ENCODE measurements around the gene UNC5C. TPM values are rescaled to one million over a fixed set of nuclear protein-coding genes. Genes with fewer than 3 reads are reported as not detected.

UNC5C gene
- total RNA-seq, 1 experiment from 2014 or later, result 1.0 TPM

DNA sequence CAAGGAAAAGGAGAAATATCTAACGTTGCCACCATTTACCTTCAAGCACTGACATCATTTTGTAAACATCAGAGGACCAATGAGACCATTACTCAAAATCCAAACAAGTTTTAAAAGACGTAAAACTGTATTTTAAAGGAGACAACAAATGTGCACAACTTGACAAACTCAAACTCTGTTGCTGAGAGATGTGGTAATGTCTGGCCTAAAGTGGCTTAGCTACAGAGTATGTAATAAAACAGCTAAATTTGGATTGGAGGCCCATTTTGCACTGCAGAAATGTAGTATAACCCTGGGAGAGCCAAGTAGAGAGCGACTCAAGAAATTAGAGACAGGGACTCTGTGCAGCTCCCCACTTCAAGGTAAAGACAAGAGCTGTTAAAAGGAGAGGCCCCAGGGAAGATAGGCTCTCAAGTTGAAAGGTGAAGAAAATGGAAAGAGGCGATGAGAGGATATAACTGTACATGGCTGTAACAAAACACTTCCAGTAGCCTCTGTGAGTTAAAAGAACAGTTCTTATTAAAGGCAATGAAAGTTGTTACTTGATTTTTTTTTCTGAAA is 20.3 kb downstream of the UNC5C start:
- Mint-ChIP-seq H3K27me3 (ENCODE audit: low read depth) (no peaks in the 10 kb centered on the region), H3K27ac (no peak overlapping the region), H3K9me3 (no peaks in the 10 kb centered on the region), H3K4me1 (peaks cover 14% of the 10 kb centered on the region), H3K36me3 (no peaks in the 10 kb centered on the region), H3K4me3 (no peak overlapping the region)
- ATAC-seq (no peak), DNase-seq (ENCODE audit: low spot score) (no peak)
- ChIA-PET POLR2A (no interaction called here), CTCF (interaction anchor here (0.8 to 1.5 kb wide), 2 partner anchors 18 to 19 kb away, joined by 4 read pairs; no protein-coding TSS in a partner anchor)
- no peak for TF ChIP-seq ZNF416 (CRISPR knock-in tag; IDR thresholded peaks at IDR 0.05)
- TF ChIP-seq MYBL2 (CRISPR knock-in tag; IDR thresholded peaks at IDR 0.05), result no peak
- TF ChIP-seq AR (CRISPR knock-in tag; IDR thresholded peaks at IDR 0.05), result no peak
- TF ChIP-seq ATF1 (CRISPR knock-in tag; IDR thresholded peaks at IDR 0.05), result no peak
- TF ChIP-seq, protein P1, sequence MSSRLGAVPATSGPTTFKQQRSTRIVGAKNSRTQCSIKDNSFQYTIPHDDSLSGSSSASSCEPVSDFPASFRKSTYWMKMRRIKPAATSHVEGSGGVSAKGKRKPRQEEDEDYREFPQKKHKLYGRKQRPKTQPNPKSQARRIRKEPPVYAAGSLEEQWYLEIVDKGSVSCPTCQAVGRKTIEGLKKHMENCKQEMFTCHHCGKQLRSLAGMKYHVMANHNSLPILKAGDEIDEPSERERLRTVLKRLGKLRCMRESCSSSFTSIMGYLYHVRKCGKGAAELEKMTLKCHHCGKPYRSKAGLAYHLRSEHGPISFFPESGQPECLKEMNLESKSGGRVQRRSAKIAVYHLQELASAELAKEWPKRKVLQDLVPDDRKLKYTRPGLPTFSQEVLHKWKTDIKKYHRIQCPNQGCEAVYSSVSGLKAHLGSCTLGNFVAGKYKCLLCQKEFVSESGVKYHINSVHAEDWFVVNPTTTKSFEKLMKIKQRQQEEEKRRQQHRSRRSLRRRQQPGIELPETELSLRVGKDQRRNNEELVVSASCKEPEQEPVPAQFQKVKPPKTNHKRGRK (CRISPR knock-in tag; IDR thresholded peaks at IDR 0.05; ENCODE audit: borderline replicate concordance), result no peak
- TF ChIP-seq, protein P2, sequence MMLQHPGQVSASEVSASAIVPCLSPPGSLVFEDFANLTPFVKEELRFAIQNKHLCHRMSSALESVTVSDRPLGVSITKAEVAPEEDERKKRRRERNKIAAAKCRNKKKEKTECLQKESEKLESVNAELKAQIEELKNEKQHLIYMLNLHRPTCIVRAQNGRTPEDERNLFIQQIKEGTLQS (CRISPR knock-in tag; conservative IDR thresholded peaks at IDR 0.05), result no peak
- no peak for TF ChIP-seq USF1 (CRISPR knock-in tag; IDR thresholded peaks at IDR 0.05)
- TF ChIP-seq ZBTB43 (CRISPR knock-in tag; IDR thresholded peaks at IDR 0.05), result no peak
- no peak for TF ChIP-seq ZNF396 (CRISPR knock-in tag; IDR thresholded peaks at IDR 0.05; ENCODE audit: borderline replicate concordance)
- no peak for TF ChIP-seq TCF7 (CRISPR knock-in tag; IDR thresholded peaks at IDR 0.05; ENCODE audit: low read depth)
- TF ChIP-seq ZNF232 (CRISPR knock-in tag; IDR thresholded peaks at IDR 0.05), result no peak
- no peak for TF ChIP-seq ZNF532 (CRISPR knock-in tag; IDR thresholded peaks at IDR 0.05; ENCODE audit: borderline replicate concordance)
- no peak for TF ChIP-seq PREB (CRISPR knock-in tag; IDR thresholded peaks at IDR 0.05; ENCODE audit: borderline replicate concordance)
- TF ChIP-seq, protein P3, sequence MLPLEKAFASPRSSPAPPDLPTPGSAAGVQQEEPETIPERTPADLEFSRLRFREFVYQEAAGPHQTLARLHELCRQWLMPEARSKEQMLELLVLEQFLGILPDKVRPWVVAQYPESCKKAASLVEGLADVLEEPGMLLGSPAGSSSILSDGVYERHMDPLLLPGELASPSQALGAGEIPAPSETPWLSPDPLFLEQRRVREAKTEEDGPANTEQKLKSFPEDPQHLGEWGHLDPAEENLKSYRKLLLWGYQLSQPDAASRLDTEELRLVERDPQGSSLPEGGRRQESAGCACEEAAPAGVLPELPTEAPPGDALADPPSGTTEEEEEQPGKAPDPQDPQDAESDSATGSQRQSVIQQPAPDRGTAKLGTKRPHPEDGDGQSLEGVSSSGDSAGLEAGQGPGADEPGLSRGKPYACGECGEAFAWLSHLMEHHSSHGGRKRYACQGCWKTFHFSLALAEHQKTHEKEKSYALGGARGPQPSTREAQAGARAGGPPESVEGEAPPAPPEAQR (CRISPR knock-in tag; IDR thresholded peaks at IDR 0.05), result no peak
- TF ChIP-seq KAT7 (CRISPR knock-in tag; IDR thresholded peaks at IDR 0.05; ENCODE audit: borderline replicate concordance), result no peak
